HG03060 (cell line): ENCODE measurements around the gene RXFP4.

Experiments
- ATAC-seq: cut with Tn5 transposase; IDR thresholded peaks from one replicate; pipeline ENCODE4 v1.9.1; 2021; ENCODE audit warnings: low read depth, moderate number of reproducible peaks; ENCODE audit not compliant: unreplicated experiment

RXFP4 gene

DNA sequence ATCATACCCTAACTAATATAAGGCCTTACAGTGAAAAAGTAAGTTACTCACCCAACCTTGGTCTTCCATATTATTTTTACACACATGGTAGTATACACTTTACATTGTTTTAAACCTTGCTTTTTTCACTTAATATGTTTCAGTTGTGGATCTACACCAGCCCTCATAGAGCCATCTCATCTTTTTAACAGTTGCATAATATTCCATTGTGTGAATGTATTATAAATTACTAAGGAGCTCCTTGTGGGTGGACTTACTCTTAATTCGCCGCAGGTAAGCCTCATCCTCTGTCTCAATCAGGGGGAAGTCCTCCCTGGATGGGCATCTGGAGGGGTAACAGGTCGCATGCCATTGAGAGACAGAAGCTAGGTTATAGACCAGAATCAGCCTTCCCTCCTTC is 13.2 kb downstream of the RXFP4 start:
- no peak for ATAC-seq

DNA sequence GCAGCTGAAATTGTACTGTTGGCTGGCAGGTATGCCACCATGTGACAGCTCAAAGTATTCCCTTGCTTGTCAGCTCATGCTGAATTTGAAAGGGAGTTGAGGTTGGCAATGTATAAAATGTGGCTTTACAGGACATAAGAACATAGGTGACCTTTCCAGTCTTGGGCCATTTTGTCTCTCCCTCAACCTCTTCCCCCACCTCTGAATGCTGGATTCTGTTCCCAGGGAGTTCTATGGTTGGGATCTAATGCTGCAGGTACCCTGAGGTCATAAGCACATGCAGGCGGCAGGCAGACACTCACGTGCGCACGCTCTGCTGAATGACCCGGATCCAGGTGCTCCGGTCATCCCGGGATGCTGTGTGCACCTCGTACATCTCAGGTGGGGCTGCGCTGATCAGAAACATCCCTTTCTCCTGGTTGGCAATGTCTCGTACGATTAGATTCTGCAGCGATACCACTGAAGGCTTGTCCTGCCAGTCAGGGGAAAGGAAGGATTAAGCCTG is 16.0 kb downstream of the RXFP4 start:
- no peak for ATAC-seq

DNA sequence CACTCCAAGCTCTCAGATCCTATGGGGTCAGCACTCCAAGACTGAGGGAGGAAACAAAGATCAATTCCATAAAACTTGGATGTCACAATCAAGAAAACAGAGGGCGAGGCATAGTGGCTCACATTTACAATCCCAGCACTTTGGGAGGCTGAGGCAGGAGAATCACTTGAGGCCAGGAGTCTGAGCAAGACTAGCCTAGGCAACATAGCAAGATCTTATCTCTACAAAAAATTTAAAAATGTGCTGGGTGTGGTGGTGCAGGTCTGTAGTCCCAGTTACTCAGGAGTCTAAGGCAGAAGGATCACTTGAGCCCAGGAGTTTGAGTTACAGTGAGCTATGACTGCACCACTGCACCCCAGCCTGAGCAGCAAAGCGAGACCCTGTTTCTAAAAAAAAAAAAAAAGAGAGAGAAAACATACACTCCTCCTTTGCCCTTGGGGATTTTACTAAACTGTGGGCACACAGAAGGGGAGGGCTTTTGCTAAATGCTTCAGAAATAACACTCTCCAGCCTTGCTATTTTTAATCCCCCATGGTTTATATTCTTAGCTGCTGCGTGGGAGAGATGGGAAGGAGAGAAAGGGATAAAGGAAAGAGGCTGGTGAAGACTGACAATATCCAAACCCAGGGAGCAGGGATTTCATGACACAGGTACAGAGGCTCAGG is 18.8 kb downstream of the RXFP4 start:
- no peak for ATAC-seq

DNA sequence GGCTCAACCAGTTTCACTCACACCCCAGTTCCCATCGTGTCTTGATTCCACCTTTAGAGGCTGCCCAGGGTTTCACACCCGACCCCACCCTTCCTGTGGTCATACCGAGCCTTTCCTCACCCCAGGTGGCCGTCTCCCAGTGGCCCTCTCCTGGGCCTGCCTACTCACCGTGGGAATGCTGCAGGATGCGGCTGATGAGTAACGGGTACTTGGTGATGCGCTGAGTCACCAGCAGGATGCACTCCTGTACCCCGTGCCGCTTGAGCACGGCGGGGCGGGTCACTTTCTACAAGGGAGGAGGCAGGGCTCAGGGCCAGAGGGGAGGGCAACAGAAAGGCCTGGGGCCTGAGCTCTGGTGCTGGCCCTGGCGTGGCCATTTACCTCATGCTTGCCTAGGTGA is 20.5 kb downstream of the RXFP4 start:
- no peak for ATAC-seq

DNA sequence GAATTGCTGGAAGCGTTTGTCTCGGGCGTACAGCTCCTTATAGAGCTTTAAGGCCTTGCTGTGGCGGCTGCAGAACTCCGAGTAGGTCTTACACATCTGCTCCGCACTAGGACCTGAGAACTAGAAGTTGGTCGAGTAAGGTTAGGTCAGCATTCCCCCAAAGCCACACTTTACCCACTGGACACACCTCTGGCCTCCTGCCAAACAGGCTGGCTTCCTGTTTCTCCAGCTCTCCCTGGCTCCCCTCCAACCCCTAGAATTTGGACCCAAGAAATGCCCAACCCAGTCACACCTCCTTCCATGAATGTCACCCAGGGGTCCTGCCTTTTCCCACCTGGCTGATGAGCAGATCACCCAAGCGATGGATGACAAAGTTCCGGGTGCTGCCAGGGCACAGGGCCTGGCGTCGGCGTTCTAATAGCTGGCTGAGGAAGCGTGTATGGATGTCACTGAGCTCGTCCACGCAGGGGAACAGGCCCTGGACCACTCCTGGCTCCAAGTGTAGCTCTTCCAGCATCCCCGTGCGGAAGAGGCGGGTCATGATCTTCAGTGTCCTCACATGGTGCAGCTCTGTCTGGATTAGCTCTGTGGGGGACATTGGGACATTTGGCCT is 21.3 kb downstream of the RXFP4 start:
- ATAC-seq: no peak

DNA sequence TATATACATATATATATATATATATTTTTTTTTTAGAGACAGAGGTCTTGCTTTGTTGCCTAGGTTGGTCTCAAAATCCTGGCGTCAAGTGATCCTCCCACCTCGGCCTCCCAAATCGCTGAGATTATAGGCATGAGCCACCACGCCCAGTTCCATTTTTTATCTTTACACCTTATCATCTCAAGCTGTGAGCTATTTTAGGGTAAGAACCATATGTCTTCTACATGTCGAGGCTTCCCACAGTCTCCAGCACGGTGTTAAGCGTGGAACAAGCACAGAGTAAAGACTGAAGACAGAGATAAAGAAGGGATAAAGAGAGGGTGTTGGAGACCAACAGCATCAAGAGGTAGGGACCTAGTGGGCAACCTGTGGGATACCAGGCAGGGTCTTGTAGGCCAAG is 22.8 kb downstream of the RXFP4 start:
- ATAC-seq: no peak

DNA sequence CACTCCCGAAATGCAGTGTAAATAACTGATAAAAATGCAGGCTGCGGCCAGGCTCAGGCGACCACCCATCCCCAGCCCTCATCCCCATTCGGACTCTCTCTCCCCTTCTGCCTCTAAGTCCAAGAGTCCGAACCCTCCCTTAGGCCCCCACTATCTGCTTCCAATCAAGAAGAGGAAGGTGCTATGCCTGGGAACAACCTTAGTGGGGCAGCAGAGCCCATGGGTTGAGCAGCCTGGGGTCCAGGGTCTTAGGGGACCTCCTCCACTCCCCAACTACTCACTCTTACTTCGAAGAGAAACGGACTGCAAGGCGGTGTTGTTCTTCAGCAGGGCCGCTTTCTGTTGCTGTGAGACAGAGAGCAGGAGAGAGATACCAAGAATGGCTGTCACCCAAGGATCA is 24.7 kb downstream of the RXFP4 start:
- no peak for ATAC-seq

DNA sequence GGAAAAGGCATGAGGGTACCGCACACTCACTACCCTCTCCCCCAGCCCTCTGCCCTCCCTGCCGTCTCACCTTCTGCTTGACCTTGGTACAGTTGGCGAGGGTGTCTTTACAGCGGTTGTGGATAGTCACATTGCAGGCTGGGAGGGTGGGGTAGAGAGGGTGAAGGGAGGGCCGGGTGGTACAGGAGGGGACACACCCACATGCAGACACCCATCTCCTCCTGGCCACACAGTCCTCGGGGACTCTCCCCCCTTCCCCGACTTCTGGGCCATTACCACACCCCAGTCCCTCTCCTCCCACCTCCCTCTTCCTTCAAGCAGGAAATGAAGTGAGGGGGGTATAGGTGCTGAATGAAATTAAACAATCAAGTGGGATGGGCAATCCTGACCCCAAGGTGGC is 25.3 kb downstream of the RXFP4 start:
- ATAC-seq: no peak

DNA sequence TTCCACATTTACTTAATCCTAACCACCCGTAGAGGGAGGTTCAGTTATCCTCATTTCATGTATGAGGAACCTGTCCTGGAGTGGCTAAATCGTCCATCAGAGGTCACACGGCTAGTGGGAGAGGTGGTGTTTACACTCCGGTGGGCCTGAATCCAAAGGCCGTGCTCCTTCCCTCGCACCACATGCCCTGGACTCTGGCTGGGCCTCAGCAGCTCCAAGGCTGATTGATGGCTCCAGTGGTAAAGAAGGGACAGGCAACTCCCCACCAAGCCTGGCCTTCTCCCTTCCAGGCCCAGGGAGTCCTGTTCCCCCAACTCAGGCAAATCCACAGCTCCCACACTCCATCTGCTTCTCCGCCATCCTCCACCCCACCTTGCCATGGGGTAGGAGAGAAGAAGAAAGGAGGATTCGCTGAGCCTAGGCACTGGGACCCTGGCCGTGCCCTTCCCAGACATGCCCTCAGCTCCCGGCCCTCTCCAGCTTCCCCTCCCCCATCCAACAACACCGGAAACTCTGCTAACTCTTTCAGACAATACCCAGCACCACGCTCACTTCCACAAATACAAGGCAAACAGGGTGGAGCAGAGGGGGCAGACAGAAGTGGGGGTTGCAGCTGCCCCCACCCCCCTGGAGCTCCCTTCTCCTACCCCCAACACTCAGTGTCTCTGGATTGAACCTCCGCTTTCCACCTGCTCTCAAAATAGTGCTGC is 26.1 kb downstream of the RXFP4 start:
- no peak for ATAC-seq

DNA sequence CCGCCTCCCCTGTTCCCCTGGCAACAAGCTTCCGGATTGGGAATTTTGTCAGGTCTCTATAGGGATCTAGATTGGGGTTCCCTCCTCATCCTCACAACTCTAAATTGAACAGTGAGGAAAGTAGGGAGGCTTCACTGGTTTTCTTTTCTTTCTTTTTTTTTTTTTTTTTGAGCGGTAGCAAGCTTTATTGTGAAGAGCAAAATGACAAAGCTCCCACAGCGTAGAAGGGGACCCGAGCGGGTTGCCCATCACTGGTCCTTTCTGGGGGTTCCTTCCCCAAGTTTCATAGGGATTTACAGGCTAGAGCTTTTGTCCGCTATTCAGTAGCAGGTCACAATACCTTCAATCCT is 26.6 kb downstream of the RXFP4 start:
- no peak for ATAC-seq

DNA sequence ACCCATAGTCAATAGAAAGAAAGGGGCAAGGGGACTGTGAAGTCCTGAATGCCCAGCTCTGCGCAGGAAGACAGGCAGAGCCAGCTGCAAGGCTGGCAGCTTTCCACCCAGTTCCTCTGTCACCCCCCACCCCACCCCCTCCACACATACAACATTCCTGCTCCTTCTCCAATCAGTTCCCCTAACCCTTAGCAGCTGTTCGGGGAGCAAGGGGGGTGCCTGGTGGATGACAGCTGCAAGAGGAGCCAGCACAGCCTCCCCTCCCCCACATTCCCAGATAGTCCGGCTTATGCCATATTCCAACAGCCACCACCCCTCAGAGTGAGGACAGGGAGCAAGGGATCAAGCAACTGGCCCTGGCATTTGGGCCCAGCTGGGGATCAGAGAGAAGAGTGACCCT is 27.2 kb downstream of the RXFP4 start:
- no peak for ATAC-seq

DNA sequence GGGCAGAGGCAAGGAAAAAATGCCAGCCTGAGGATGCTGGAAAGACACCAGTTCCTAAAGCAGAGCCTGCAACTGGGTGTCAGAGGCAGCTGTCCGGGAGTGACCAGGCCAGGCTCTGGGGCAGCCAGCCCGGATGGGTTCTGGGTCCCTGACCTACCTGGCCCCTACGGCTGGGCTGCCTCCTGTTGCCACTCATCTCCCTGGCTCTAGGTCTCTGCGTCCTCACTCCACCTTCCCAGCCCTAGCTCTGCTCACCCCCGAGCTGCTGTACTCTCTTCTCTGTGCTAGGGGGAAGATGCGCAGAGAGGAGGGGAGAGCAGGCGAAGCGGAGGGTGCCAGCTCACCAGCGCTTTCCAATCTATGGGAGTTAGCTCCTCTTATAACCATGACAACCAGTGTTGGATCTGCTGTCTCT is 27.9 kb downstream of the RXFP4 start:
- no peak for ATAC-seq

DNA sequence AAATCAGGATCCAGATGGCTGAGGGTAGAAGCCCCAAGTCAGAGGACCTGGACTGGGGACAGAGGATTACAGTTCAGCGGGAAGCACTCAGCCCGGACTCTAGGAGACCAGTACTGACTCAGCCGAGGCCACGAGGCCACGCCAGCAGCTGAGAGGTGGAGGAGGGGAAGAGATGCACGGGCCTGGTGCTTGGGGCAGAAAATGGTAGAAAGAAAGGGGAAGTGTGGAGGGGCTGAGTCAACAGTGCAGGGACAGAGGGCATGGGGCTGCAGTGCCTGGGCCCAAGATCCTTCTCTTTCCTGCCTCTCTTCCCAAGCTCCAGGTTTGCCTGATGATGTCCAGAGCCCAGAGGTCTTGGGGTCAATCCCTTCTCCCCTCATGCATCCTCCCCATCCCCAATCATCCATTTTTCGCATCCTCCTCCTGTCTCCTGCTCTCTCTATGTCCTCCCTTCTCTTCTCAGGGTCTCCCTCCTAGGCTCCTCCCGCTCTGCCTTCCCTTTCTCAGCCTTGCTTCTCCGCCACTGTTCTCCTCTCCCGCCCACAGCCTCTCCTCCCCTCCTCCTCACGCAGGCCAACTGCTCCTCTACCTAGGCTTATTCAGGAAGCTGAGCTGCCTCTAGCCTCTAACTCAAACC is 29.2 kb downstream of the RXFP4 start:
- no peak for ATAC-seq

DNA sequence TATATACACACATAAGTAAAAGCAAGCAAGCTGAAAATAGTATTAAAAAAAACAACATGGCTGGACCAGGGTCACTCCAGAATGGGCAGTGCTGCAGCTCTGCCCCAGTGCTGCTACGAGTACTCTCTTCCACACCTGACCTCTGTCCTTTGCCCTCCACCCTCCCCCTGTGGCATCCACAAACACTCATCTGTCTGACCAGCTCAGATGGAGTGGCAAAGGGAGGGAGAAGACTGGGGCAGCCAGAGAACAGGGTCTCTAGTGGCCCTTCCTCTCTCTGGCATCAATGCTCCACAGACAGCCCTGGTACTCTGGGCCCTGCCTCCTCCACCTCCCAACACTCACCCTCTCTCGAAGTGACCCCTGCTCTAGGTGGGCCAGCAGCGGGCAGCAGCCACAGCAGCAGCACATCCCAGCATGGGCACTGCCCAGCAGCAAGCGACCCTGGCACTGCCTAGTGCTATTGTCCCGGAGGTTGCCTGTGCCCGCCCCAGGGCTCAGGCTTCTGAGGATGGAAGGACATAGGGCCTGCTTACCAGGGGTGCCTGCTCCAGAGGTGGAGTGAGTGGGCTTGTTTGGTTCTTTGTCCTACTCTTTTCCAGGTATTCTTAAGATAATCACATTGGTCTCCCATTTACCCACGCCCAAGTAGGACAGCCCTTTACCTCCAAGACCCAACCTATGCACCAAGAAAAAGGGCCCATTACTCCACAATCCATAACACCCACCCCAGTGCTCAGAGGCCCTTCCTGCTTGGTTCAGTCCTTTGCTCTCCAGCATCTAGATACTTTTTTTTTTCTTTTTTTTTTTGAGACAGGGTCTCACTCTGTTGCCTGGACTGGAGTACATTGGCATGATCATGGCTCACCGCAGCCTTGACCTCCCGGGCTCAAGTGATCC is 30.7 kb downstream of the RXFP4 start:
- ATAC-seq: no peak

DNA sequence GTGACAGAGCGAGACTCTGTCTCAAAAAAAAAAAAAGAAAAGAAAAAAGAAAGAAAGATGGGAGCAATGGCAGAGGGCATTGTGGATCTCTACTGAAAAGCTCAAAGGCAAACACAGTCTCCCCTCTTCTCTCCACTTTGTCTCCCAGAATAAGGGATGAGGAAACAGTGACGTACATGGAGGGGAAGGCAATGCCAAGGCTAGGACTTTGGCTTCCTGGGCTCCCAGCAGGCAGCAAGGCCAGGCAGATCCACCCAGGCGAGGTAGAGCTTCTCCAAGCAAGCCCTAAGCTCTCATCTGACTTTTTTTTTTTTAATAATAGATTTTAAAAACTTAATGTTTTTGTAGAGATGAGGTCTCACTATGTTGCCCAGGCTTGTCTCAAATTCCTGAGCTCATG is 32.3 kb downstream of the RXFP4 start:
- ATAC-seq: no peak

DNA sequence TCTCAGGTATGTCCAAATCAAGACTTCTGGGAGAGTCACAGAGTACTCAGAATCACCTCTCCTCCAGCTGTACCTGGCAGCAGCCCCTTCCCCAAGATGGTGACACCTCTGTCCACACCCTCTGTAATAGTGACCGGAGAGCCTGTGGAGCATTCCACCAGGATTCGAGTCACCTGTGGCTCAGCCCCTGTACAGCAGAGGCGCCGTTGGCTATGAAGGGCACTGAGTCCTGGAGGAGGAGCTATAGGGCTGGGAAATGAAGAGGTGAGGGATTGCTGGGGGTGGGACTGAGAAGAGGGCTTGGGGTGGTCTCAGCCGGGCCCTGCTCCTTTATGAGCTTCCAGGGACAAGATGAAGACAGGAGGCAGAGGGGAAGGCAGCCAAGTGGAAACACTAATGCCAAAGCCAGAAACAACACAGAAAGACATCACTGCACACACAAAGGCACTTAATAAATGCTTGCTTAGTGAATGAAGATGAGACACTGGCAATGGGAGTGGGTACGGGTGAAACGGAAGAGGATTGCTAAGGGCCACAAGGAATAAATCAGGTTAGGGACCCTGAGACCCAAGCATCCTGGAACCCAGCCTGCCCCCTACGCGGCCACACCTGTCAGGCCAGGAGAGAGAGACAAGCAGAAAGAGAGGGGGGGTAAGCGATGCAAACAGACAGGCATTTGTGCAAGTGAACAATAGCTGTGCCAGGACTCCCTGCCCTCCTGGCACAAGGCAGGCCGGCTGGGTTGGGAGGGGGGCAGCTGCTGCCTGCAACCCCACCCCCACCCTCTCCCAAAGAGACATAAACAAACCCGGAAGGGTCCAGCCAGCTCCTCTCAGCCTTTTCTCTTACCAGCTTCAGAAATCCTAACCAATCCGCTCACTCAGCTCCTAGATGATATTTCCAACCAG is 33.0 kb downstream of the RXFP4 start:
- no peak for ATAC-seq

DNA sequence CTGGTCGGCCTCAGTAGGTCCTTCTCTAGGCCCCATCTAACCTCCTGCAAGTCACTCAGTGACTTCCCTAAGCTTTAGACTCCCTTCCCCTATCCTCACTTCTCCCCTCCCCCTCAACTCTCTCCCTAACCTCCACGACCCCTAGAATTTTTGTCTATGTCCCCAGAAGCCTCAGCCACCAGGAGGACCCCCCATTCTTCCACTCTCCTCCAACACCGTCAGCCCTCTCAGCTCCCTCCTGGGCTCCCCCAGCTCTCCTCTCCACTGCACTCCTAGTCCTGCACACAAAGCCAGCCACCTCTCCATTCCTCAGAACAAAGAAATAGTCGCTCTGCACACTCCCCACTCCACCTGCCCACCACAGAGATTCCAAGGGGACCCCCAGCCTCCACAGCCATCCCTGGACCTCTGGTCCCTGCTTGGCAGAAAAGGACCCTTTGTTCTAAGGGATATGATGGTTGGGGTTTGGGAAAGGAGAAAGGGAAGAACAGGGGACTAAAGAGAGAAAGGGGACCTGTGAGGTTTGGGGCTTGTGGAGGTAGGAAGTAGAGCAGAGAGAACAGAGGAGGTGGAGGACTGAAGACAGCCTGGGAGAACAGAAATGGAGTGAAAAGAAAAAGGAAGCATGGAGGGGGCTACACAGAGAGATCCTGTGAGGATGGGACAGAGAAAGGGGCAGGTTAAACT is 34.1 kb downstream of the RXFP4 start:
- no peak for ATAC-seq

DNA sequence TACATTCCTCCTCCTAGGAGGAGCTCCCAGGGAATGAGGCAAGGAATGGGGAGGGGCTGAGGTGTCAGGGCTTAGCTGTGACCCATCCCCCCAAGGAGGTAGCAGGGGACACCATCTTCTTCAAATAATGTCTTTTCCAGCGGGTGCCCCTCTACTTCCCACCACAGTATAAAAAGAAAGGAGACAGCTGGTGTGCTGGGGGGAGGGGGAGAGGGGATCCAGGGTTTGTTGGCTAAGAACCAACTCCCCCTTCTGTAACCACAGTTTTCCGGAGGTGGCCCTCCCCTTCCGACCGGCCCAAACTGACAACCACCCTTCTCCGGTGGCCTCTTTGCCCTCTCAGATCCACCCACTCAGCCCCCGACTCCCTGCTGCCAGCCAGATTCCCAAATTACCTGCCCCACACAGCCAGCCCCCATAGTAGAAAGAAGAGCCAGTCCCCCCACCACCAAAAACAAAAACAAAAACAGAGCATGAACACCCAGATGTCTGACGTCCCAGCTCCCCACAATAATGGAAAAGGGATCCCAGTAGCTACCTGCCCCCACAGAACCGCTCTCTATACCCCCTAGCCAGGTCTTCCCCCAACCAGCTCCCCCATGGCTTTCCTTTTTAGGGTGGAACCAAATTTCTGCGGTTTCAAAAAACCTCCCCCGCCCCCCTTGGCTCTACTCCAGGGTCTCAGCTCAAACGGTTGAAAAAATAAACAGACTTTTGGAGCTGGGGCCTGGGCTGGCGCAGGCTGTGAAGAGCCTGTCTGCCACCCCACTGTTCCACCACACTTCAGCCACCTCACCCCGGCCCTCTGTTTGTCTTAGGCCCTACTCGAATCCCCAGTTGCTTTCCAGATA is 34.8 kb downstream of the RXFP4 start:
- ATAC-seq: no peak
